ENCODE measurements around the gene SYTL1.

- TF ChIP-seq CTCF (IDR thresholded peaks at IDR 0.05; ENCODE audit: low read depth, low read length): no peak
- TF ChIP-seq POLR2A (IDR thresholded peaks at IDR 0.05; ENCODE audit: extremely low read depth, insufficient read length): no peak
Measured at GRCh38 chr1:27360159-27361043, 18.6 kb downstream of the SYTL1 start.
